ENCODE data around the gene FAM168A.

- TF ChIP-seq CTCF (optimal IDR thresholded peaks at IDR 0.05 in 1 of 3, IDR thresholded peaks at IDR 0.05 in 1 of 3, conservative IDR thresholded peaks at IDR 0.05 in 1 of 3; ENCODE audit: extremely low read depth in 1 of 3, insufficient read depth in 2 of 3, low read length in 3 of 3): no peak
- no peak for TF ChIP-seq EZH2 (IDR thresholded peaks at IDR 0.05; ENCODE audit: low read length)
Observed at GRCh38 chr11:73387594-73388264, 210.2 kb downstream of the FAM168A start.

Measured in keratinocyte (primary cell).